Endothelial cell of umbilical vein (primary cell): Measurements from ENCODE around the gene SEPTIN5. TPM values are rescaled to one million over a fixed set of nuclear protein-coding genes. Genes with fewer than 3 reads are reported as not detected.
A peak's percentile ranks its signal among the peaks of the same experiment; 100 is the strongest.

Experiments
- BruUV-seq: library from RNA; stranded (reverse); fragments of 400-500 nt; replicated peaks from 2 replicates; lab custom pipeline; 2021; lab: Mats Ljungman, UMichigan
- CTCF ChIA-PET: fragments of 300-600, 350-600 bp; sonication (Branson Sonifier 250); formaldehyde crosslinking; loops from one replicate; lab custom pipeline; 2021; ENCODE audit warnings: antibody characterized with exemption, inconsistent platforms; lab: Charles Lee
- POLR2A ChIA-PET: fragments of 300-600, 350-600 bp; sonication (Branson Sonifier 250); formaldehyde crosslinking; loops from one replicate; lab custom pipeline; 2021; ENCODE audit warnings: antibody characterized with exemption, inconsistent platforms; lab: Charles Lee
- DNase-seq: peaks from one replicate; pipeline ENCODE4 v3.0.0-alpha.2; 2011; ENCODE audit warnings: low read depth, low spot score
- FAIRE-seq: peaks from 2 replicates; lab custom pipeline; 2011; peaks lifted over from hg19 to GRCh38; lab: Jason Lieb, UNC
- H2AFZ ChIP-seq: 2 replicates; pipeline ENCODE4 v1.6.0; 2012; ENCODE audit warnings: low read depth, low read length, control low read depth, inconsistent platforms
- H3K27ac ChIP-seq: 2 replicates; pipeline ENCODE4 v1.5.1; 2011; ENCODE audit warnings: low read depth, mild to moderate bottlenecking, control low read depth, low read length, moderate library complexity; ENCODE audit not compliant: insufficient read depth
- H3K27me3 ChIP-seq, 2 experiments: 2 replicates each; pipeline versions ENCODE4 v1.6.0 to v1.6.1; 2011; ENCODE audit warnings: low read length in 2 of 2, mixed read lengths in 1 of 2; ENCODE audit not compliant: control insufficient read depth in 2 of 2, insufficient read depth in 2 of 2
- H3K36me3 ChIP-seq, 2 experiments: 2 replicates in 1 of 2; 3 replicates in 1 of 2; pipeline ENCODE4 v1.5.1; 2011; ENCODE audit warnings: low read length in 2 of 2, mild to moderate bottlenecking in 1 of 2, moderate library complexity in 1 of 2; ENCODE audit not compliant: control insufficient read depth in 2 of 2, insufficient read depth in 2 of 2; ENCODE audit errors: extremely low read depth in 1 of 2
- H3K4me1 ChIP-seq: 3 replicates; pipeline ENCODE4 v1.5.1; 2011; ENCODE audit warnings: mild to moderate bottlenecking, low read length; ENCODE audit not compliant: control insufficient read depth, insufficient read depth; ENCODE audit errors: extremely low read depth
- H3K4me2 ChIP-seq: 2 replicates; pipeline ENCODE4 v1.6.1; 2011; ENCODE audit warnings: low read length, control low read depth, mixed read lengths; ENCODE audit not compliant: insufficient read depth
- H3K4me3 ChIP-seq, 3 experiments: fragments of 200-600 bp in 1 of 3; sonication (generic), shearing (Covaris generic) in 1 of 3; replicated peaks in 1 of 3; 2 replicates each; pipeline ENCODE4 v1.5.1; 2011 to 2016; ENCODE audit warnings: control low read depth in 3 of 3, low read length in 3 of 3, mild to moderate bottlenecking in 2 of 3, inconsistent platforms in 1 of 3, low read depth in 1 of 3, moderate library complexity in 1 of 3; ENCODE audit not compliant: insufficient read depth in 1 of 3
- H3K79me2 ChIP-seq: 2 replicates; pipeline ENCODE4 v1.6.0; 2012; ENCODE audit warnings: low read length, inconsistent platforms; ENCODE audit not compliant: control insufficient read depth, insufficient read depth
- H3K9ac ChIP-seq: replicated peaks from 2 replicates; pipeline ENCODE3; 2011; ENCODE audit warnings: low read length, control low read depth; ENCODE audit not compliant: insufficient read depth; ENCODE audit errors: extremely low read depth
- H3K9me1 ChIP-seq: replicated peaks from 3 replicates; pipeline ENCODE4 v1.6.0; 2011; ENCODE audit warnings: mild to moderate bottlenecking, low read length; ENCODE audit not compliant: control insufficient read depth, insufficient read depth; ENCODE audit errors: extremely low read depth
- H3K9me3 ChIP-seq: replicated peaks from 2 replicates; pipeline ENCODE4 v1.5.1; 2012; ENCODE audit warnings: low read length, inconsistent platforms; ENCODE audit not compliant: control insufficient read depth, insufficient read depth
- H4K20me1 ChIP-seq: replicated peaks from 2 replicates; pipeline ENCODE3; 2011; ENCODE audit warnings: mild to moderate bottlenecking, low read length; ENCODE audit not compliant: control insufficient read depth, insufficient read depth; ENCODE audit errors: extremely low read depth
- EZH2 ChIP-seq: IDR thresholded peaks from 2 replicates; pipeline ENCODE4 v1.6.1; 2012; ENCODE audit warnings: borderline replicate concordance, low read depth, mild to moderate bottlenecking, moderate library complexity, low read length, inconsistent platforms; ENCODE audit not compliant: severe bottlenecking
- FOS ChIP-seq: IDR thresholded peaks from 2 replicates; pipeline ENCODE4 v1.6.1; 2011; ENCODE audit warnings: mild to moderate bottlenecking, low read length, moderate library complexity, borderline replicate concordance; ENCODE audit not compliant: insufficient read depth
- GATA2 ChIP-seq: IDR thresholded peaks from 2 replicates; pipeline ENCODE4 v1.7.0; 2011; ENCODE audit warnings: low read depth, mild to moderate bottlenecking, moderate library complexity, mixed read lengths, low read length; ENCODE audit not compliant: insufficient read length, insufficient read depth
- JUN ChIP-seq: IDR thresholded peaks from 2 replicates; pipeline ENCODE4 v1.6.1; 2011; ENCODE audit warnings: borderline replicate concordance, low read depth; ENCODE audit not compliant: insufficient read length, insufficient read depth
- MYC ChIP-seq: IDR thresholded peaks from one replicate; pipeline ENCODE4 v1.6.1; 2011; ENCODE audit warnings: mild to moderate bottlenecking, low read depth, low read length
- POLR2A ChIP-seq: IDR thresholded peaks from 2 replicates; pipeline ENCODE4 v1.6.1; 2012; ENCODE audit warnings: low read depth, mild to moderate bottlenecking, control low read depth, low read length
- POLR2AphosphoS5 ChIP-seq: IDR thresholded peaks from 2 replicates; pipeline ENCODE4 v1.6.1; 2012; ENCODE audit warnings: low read depth, mild to moderate bottlenecking, control low read depth, low read length, moderate library complexity; ENCODE audit not compliant: insufficient read depth
- dilution Hi-C: fragments of 300-500 bp; cut with MboI; formaldehyde crosslinking; loops from one replicate; pipeline ENCODE4 v1.15.0; 2019; ENCODE audit warnings: low sequenced_read_pairs; ENCODE audit not compliant: extremely low pct_ligation_motif_present
- intact Hi-C: fragments of 100-400 bp; cut with micrococcal nuclease; formaldehyde crosslinking; loops from one replicate; pipeline ENCODE4 v1.10.0; 2022
- polyA plus RNA-seq, 4 experiments: library from polyadenylated mRNA; depleted of rRNA in 3 of 4; stranded (reverse) in 3 of 4; unstranded in 1 of 4; fragments of >200 nt; gene quantifications; 2 replicates each; pipeline versions ENCODE4 v1.2.1 to v1.2.3, GENCODE V29; 2011 to 2012; ENCODE audit warnings: missing spikeins in 1 of 4
- total RNA-seq: library from RNA; stranded (reverse); gene quantifications from 2 replicates; pipeline ENCODE4 v1.2.3, GENCODE V29; 2021
- TF ChIP-seq, protein P1 (sequence below), 2 donors: IDR thresholded peaks; 1 replicate in 1 of 2; 2 replicates in 1 of 2; pipeline ENCODE4 v1.5.1; 2011; ENCODE audit warnings: low read length in 2 of 2, mild to moderate bottlenecking in 2 of 2, moderate library complexity in 2 of 2, control low read depth in 1 of 2, inconsistent platforms in 1 of 2, low read depth in 1 of 2; ENCODE audit not compliant: insufficient read depth in 1 of 2; ENCODE audit errors: extremely low read depth in 1 of 2
- TF ChIP-seq, protein P2 (sequence below): IDR thresholded peaks from 2 replicates; pipeline ENCODE4 v1.6.1; 2011; ENCODE audit not compliant: insufficient read depth, insufficient read length

The SEPTIN5 gene
- total and polyA plus RNA-seq, 2 donors (not counting 3 experiments of a cell fraction or from before 2014, with no cell fraction given), result 31.1 to 35.8 TPM

DNA sequence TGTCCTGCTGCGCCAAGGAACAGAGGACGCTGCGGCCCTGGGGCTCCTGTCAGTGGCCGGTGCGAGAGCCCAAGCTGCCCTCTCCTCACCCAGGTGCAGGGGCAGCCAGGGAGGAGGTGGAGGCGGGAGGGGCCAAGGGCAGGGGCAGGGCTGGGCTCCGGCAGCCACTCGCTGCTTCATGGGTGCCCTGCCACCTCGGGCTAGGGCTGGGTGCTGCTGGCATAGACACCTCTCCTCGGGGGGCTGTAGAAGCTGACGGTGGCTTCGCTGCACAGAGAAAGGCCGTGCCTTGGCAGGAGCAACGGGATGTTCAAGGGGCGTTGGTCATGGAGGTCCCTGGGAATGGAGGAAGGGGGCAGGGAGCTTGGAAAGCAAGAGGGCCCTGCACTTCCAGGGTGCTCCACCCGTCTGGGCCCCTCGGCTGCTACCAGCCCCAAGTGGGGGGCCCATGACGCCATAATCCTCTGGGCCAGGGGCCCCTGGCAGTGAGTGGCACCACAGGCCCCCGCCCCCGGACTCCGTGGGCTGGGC, 44.7 kb downstream of the SEPTIN5 start:
- H2AFZ ChIP-seq, result no peak overlapping the region
- H3K9ac ChIP-seq, result no peak overlapping the region
- intact Hi-C loops (loop anchor here (5.0 kb wide), 1 partner anchor 93 kb away; the partner anchor contains the start of genes GNB1L and RTL10), dilution Hi-C loops (no loop called here)
- peaks cover 14% of the 10 kb centered on the region for H3K4me1 ChIP-seq
- DNase-seq (no peak), FAIRE-seq (no peak)
- H3K4me2 ChIP-seq, result no peak overlapping the region
- H3K27me3 ChIP-seq, result peaks cover 34 to 59% of the 10 kb centered on the region in 2 experiments
- H3K4me3 ChIP-seq, result peak overlapping the region in 1 of 3 experiments; percentile 13
- POLR2A ChIA-PET, result no interaction called here
- no peaks in the 10 kb centered on the region for H3K9me1 ChIP-seq
- H3K36me3 ChIP-seq, result no peaks in the 10 kb centered on the region
- no TSS peak for BruUV-seq
- H3K9me3 ChIP-seq, result no peaks in the 10 kb centered on the region
- no peaks in the 10 kb centered on the region for H4K20me1 ChIP-seq
- no peak overlapping the region for H3K27ac ChIP-seq
- H3K79me2 ChIP-seq, result peaks cover 26% of the 10 kb centered on the region
- TF ChIP-seq POLR2AphosphoS5 (no peak), JUN (no peak), POLR2A (no peak), MYC (no peak), FOS (no peak), EZH2 (no peak), GATA2 (no peak)
- TF ChIP-seq, protein P1, sequence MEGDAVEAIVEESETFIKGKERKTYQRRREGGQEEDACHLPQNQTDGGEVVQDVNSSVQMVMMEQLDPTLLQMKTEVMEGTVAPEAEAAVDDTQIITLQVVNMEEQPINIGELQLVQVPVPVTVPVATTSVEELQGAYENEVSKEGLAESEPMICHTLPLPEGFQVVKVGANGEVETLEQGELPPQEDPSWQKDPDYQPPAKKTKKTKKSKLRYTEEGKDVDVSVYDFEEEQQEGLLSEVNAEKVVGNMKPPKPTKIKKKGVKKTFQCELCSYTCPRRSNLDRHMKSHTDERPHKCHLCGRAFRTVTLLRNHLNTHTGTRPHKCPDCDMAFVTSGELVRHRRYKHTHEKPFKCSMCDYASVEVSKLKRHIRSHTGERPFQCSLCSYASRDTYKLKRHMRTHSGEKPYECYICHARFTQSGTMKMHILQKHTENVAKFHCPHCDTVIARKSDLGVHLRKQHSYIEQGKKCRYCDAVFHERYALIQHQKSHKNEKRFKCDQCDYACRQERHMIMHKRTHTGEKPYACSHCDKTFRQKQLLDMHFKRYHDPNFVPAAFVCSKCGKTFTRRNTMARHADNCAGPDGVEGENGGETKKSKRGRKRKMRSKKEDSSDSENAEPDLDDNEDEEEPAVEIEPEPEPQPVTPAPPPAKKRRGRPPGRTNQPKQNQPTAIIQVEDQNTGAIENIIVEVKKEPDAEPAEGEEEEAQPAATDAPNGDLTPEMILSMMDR (IDR thresholded peaks at IDR 0.05; ENCODE audit: extremely low read depth in 1 of 2, insufficient read depth in 1 of 2, low read depth in 1 of 2, low read length in 2 of 2), result no peak
- TF ChIP-seq, protein P2, sequence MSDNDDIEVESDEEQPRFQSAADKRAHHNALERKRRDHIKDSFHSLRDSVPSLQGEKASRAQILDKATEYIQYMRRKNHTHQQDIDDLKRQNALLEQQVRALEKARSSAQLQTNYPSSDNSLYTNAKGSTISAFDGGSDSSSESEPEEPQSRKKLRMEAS, result no peak
- CTCF ChIA-PET, result interaction anchor here (1.2 to 1.4 kb wide), 2 partner anchors 28 to 151 kb away, joined by 4 to 5 read pairs; no protein-coding TSS in a partner anchor
